Right cardiac atrium (tissue), 5 donors: ENCODE data around the gene IGFBP7. TPM values are rescaled to one million over a fixed set of nuclear protein-coding genes. Genes with fewer than 3 reads are reported as not detected.
A peak's percentile ranks its signal among the peaks of the same experiment; 100 is the strongest.

Experiments used
- ATAC-seq, 2 donors: fragments of 200-7000 bp; cut with Tn5 transposase; one replicate each; pipeline versions ENCODE4 v1.8.0 to v1.9.1; 2020; ENCODE audit warnings: moderate library complexity in 2 of 2, mild to moderate bottlenecking in 1 of 2
- DNase-seq, 3 donors: peaks; one replicate each; pipeline ENCODE4 v3.0.0-alpha.2; 2020
- H3K27ac ChIP-seq: one replicate; pipeline ENCODE4 v1.5.1; 2013; ENCODE audit warnings: mild to moderate bottlenecking, low read length, control low read depth, moderate library complexity
- H3K27me3 ChIP-seq: one replicate; pipeline ENCODE4 v1.6.1; 2013; ENCODE audit not compliant: control insufficient read depth, insufficient read depth
- H3K4me1 ChIP-seq: one replicate; pipeline ENCODE4 v1.6.1; 2013; ENCODE audit warnings: low read length; ENCODE audit not compliant: control insufficient read depth, insufficient read depth
- H3K4me3 ChIP-seq: one replicate; pipeline ENCODE4 v1.5.1; 2013; ENCODE audit warnings: low read length, control low read depth
- H3K9me3 ChIP-seq: one replicate; pipeline ENCODE4 v1.6.1; 2013; ENCODE audit warnings: low read length; ENCODE audit not compliant: control insufficient read depth
- WGBS: extraction: QIAGEN DNeasy Blood & Tissue Kit; methylation state at CpG from one replicate; pipeline ENCODE4 v1.1.7; 2013; 5-methylcytosine and 5-hydroxymethylcytosine counted together
- intact Hi-C, 4 donors: fragments of 100-400 bp; cut with DNase I; formaldehyde crosslinking; loops; one replicate each; pipeline versions ENCODE4 v1.11.0 to v1.14.0; 2022 to 2023
- long read RNA-seq, 4 donors: library from polyadenylated mRNA; unstranded; transcript quantifications; one replicate each; pipeline ENCODE4 v2.0.0, GENCODE V29; 2020 to 2021
- polyA plus RNA-seq: library from polyadenylated mRNA; stranded (reverse); fragments of 200-250 nt; gene quantifications from one replicate; pipeline ENCODE4 v1.2.3, GENCODE V29; 2013
- total RNA-seq, 4 donors: library from RNA; stranded (reverse); fragmentation: NEBNext Ultra II Directional; extraction: Animal tissue kit (Norgen Biotek cat#: 25700); gene quantifications; one replicate each; pipeline ENCODE4 v1.2.1, GENCODE V29; 2021
- donor health status: healthy with polysubstance abuse.
- donor health status: DM: no; HTN: yes; CAD: no.
- donor health status: DM: no; HTN: no; CAD: no.
- donor health status: DM: no; HTN: yes; CAD: no; lungs with severe emphysema.
- donor health status: DM: yes; HTN: yes; CAD: no.

IGFBP7 gene, protein sequence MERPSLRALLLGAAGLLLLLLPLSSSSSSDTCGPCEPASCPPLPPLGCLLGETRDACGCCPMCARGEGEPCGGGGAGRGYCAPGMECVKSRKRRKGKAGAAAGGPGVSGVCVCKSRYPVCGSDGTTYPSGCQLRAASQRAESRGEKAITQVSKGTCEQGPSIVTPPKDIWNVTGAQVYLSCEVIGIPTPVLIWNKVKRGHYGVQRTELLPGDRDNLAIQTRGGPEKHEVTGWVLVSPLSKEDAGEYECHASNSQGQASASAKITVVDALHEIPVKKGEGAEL
- total RNA-seq (100 to 1,000 TPM; 813 to 983 (median 905) TPM), polyA plus RNA-seq (809 TPM)
- long read RNA-seq, donor 1, transcript IGFBP7-201 (5 exons, 1,427 nt), result major isoform, 609 of 656 reads
- long read RNA-seq, donor 1, partial matches to known transcripts, result 39 of 656 reads
- long read RNA-seq, donor 1, other reads (novel, unspliced or antisense), result 7 of 656 reads
- long read RNA-seq, donor 2, transcript IGFBP7-201 (5 exons, 1,427 nt), result major isoform, 589 of 621 reads
- long read RNA-seq, donor 2, partial matches to known transcripts, result 11 of 621 reads
- long read RNA-seq, donor 2, other reads (novel, unspliced or antisense), result 18 of 621 reads
- long read RNA-seq, donor 3, transcript IGFBP7-201 (5 exons, 1,427 nt), result major isoform, 207 of 231 reads
- long read RNA-seq, donor 3, partial matches to known transcripts, result 7 of 231 reads
- long read RNA-seq, donor 3, other reads (novel, unspliced or antisense), result 17 of 231 reads
- long read RNA-seq, donor 4, transcript IGFBP7-201 (5 exons, 1,427 nt), result major isoform, 440 of 461 reads
- long read RNA-seq, donor 4, partial matches to known transcripts, result 11 of 461 reads
- long read RNA-seq, donor 4, other reads (novel, unspliced or antisense), result 9 of 461 reads

DNA sequence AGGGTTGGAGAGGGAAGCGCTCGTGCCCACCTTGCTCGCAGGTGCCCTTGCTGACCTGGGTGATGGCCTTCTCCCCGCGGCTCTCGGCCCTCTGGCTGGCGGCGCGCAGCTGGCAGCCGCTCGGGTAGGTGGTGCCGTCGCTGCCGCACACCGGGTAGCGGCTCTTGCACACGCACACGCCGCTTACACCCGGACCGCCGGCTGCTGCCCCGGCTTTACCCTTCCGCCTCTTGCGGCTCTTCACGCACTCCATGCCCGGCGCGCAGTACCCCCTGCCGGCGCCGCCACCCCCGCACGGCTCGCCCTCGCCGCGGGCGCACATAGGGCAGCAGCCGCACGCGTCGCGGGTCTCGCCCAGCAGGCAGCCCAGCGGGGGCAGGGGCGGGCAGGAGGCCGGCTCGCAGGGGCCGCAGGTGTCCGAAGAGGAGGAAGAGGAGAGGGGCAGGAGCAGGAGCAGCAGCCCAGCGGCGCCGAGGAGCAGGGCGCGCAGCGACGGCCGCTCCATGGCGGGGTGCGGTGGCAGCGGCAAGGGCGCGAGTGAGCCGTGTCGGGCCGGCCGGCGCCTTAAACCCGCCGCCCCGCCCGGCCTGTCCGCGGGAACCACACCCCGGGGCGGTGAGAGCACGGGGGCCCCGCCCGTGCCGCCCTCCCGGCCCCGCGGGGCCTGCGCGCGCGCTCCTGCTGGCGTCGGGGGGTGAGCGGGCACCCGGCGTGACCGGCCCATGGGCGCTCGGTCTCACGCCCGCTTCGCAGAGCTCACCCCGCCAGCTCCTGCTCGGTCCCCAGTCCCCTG, at the start of gene IGFBP7:
Gene IGFBP7 (minus strand): TSS at position 539 of the 793 bp plus-strand sequence. CDS start 34 bp downstream, at position 505.
- Histone ChIP-seq H3K4me3 (peak within 1 kb of the TSS; percentile 82), H3K9me3 (no peaks in the 10 kb centered on the region), H3K4me1 (no peaks in the 10 kb centered on the region), H3K27ac (peak within 1 kb of the TSS; percentile 91), H3K27me3 (no peaks in the 10 kb centered on the region)
- DNase-seq (peak; percentile 74 to 90 (median 90)), ATAC-seq (peak; percentile 91 to 94)
- WGBS, result under 1% methylated on average over 101 of the region's 101 CpGs
- intact Hi-C loops, result loop anchor here (5.0 to 10.0 kb wide), 2 partner anchors 65 to 68 kb away; no protein-coding TSS in a partner anchor

DNA sequence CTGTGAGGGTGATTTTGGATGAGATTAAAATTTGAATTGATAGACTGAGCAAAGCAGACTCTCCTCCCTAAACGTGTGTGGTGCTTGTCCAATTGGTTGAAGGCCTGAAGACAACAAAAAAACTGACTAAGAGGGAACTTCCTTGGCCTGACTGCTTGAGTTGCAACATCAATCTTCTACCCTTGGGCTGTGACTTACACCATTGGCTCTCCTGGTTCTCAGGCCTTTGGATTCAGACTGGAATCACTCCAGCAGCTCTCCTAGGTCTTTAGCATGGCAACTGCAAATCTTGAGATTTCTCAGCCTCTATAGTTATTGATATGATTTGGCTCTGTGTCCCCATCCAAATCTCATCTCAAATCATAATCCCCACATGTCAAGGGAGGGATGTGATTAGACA, 49.7 kb upstream of the IGFBP7 start:
- intact Hi-C loops, result loop anchor here in 3 of 4 donors (5.0 to 10.0 kb wide), 4 partner anchors 115 to 255 kb away; no protein-coding TSS in a partner anchor
- no peak for DNase-seq
- 88% methylated on average over 1 of the region's 1 CpG for WGBS
- H3K27me3 ChIP-seq, result no peaks in the 10 kb centered on the region
- no peak overlapping the region for H3K4me3 ChIP-seq
- no peak for ATAC-seq
- H3K27ac ChIP-seq, result no peak overlapping the region
- H3K4me1 ChIP-seq, result no peaks in the 10 kb centered on the region
- no peaks in the 10 kb centered on the region for H3K9me3 ChIP-seq

DNA sequence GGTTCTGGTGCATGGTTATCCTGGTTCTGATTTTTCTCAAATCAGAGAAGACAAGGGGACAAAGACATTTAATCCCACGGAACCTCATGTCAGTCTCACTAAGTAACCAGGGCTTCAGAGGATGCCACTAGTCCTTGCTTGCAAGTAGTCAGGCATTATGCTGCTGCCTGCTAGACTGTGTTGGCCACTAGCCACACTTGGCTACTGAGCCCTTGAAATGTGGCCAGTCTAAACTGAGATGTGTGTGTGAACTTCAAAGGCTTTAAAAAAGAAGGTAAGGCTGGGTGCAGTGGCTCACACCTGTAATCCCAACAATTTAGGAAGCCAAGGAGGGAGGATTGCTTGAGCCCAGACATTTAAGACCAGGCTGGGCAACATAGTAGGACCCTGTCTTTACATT, 48.6 kb upstream of the IGFBP7 start:
- WGBS, result 97% methylated on average over 1 of the region's 1 CpG
- Histone ChIP-seq H3K27ac (no peak overlapping the region), H3K4me3 (no peak overlapping the region), H3K4me1 (no peaks in the 10 kb centered on the region), H3K9me3 (no peaks in the 10 kb centered on the region), H3K27me3 (no peaks in the 10 kb centered on the region)
- ATAC-seq (no peak), DNase-seq (no peak)
- intact Hi-C loops, result loop anchor here in 1 of 4 donors (5.0 kb wide), 1 partner anchor 116 kb away; no protein-coding TSS in a partner anchor

DNA sequence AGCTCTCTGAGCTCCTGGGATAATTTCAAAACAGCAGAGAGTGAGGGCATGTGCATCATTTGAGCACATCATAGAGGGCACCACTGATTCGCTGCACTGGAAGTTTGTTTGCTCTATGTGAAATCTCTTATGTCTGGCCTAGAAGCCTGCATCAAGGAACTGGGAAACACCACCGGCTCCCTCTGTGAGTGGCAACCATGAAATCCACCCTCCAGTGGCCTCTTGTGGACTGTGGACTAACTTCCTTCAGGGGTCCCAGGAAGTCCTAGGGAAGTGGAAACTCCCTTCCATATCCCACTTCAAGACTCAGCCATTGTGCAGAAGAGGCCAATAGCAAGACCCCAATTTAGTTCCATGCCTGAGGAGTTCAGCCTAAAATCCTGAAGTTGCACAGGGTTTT, 48.0 kb upstream of the IGFBP7 start:
- no peak overlapping the region for H3K27ac ChIP-seq
- DNase-seq, result no peak
- WGBS, result 73% methylated on average over 2 of the region's 2 CpGs
- ATAC-seq, result peak in 1 of 2 donors; percentile 34
- H3K27me3 ChIP-seq, result no peaks in the 10 kb centered on the region
- no peak overlapping the region for H3K4me3 ChIP-seq
- no peaks in the 10 kb centered on the region for H3K9me3 ChIP-seq
- H3K4me1 ChIP-seq, result no peaks in the 10 kb centered on the region
- intact Hi-C loops, result loop anchor here in 1 of 4 donors (5.0 kb wide), 1 partner anchor 116 kb away; no protein-coding TSS in a partner anchor

DNA sequence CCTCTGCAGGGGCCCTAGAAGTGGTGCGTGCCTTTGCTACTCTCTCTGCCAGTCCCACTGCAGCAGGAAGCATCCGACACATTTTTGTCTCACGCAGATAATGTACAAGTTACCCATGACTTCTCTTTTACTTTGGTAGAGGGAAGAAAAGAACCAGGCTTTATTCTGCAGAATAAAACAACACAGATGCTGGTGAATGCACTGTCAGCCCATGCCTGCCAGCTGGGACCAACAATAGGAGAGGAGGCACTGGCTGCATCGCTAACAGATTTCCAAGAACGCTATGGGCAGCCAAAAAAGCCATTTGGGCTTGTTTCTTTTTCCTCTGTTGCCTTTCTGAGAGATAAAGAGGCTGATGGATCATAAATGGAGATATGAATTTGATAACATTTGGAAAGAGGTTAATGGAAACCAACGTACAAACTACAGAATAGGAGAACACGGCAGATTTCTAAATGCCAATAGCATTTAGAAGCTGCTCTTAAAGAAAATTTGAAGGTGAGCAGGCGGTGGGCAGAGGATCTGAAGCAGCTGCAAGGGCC, 47.5 kb upstream of the IGFBP7 start:
- intact Hi-C loops, result loop anchor here in 1 of 4 donors (5.0 kb wide), 1 partner anchor 115 kb away; no protein-coding TSS in a partner anchor
- WGBS, result 78% methylated on average over 8 of the region's 8 CpGs

DNA sequence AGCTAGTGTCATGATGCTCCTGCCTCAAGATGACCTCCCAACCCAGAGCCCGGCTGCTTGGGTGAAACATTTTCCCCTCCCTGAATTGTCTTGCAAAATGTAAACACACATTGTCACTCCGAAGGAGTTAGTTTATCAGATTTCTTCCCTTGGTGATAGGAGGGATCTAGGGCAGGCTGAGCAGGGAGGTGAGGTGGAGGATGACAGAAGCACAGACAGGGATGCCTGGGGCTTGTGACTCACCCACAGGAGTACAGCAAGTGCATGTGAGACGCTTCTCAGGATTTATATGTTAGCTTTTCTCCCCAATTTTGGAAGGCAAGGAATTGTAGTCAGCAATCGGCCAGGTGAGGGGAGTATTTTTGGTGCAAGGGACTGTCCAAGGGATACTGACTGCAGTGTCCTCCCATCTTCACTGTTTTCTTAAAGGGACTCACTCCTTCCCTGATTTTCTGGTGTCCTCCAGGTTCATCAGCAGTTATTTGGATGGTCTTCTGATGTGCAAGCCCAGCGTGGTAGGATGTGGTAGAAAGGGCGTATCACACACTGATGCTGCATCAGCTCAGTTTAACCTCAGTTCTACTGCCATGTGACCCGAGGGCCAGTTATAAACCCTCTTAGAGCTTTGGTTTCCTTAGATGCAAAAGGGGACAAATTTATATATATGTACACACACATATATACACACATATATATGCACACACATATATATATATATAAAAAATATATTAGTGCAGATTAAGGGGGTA, 46.2 kb upstream of the IGFBP7 start:
- Histone ChIP-seq H3K4me1 (no peaks in the 10 kb centered on the region), H3K27ac (no peak overlapping the region), H3K4me3 (no peak overlapping the region), H3K9me3 (no peaks in the 10 kb centered on the region), H3K27me3 (no peaks in the 10 kb centered on the region)
- 87% methylated on average over 7 of the region's 7 CpGs for WGBS
- ATAC-seq (no peak), DNase-seq (no peak)
- intact Hi-C loops, result loop anchor here in 1 of 4 donors (5.0 kb wide), 1 partner anchor 114 kb away; no protein-coding TSS in a partner anchor

More for the DNA sequence above, 47.5 kb upstream of the IGFBP7 start:
- H3K9me3 ChIP-seq, result no peaks in the 10 kb centered on the region
- no peak for DNase-seq
- no peaks in the 10 kb centered on the region for H3K4me1 ChIP-seq
- H3K27me3 ChIP-seq, result no peaks in the 10 kb centered on the region
- no peak for ATAC-seq
- no peak overlapping the region for H3K27ac ChIP-seq
- no peak overlapping the region for H3K4me3 ChIP-seq

DNA sequence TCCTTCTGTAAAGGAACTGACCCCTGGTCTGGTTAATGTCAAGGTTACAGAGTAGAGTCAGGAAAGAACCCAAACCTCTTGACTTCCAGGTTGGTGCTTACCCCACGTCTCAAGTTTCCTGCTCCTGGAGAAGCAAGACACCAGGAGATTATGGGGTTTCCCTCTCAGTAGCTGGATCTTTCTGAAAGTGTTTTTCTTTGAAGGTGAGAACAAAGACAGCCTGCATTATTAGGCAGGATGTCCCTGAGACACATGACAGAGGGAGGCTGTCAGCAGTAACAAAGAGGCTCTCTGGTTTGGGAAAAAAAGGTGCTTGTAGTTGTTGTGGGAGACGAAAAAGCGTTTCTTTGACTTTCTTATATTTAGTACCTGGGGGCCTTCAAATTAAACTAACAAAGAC, 44.7 kb upstream of the IGFBP7 start:
- WGBS, result 79% methylated on average over 3 of the region's 3 CpGs
- no peaks in the 10 kb centered on the region for H3K9me3 ChIP-seq
- H3K4me1 ChIP-seq, result no peaks in the 10 kb centered on the region
- H3K27ac ChIP-seq, result no peak overlapping the region
- H3K27me3 ChIP-seq, result no peaks in the 10 kb centered on the region
- intact Hi-C loops, result loop anchor here in 1 of 4 donors (5.0 kb wide), 1 partner anchor 113 kb away; no protein-coding TSS in a partner anchor
- DNase-seq (no peak), ATAC-seq (no peak)
- no peak overlapping the region for H3K4me3 ChIP-seq

DNA sequence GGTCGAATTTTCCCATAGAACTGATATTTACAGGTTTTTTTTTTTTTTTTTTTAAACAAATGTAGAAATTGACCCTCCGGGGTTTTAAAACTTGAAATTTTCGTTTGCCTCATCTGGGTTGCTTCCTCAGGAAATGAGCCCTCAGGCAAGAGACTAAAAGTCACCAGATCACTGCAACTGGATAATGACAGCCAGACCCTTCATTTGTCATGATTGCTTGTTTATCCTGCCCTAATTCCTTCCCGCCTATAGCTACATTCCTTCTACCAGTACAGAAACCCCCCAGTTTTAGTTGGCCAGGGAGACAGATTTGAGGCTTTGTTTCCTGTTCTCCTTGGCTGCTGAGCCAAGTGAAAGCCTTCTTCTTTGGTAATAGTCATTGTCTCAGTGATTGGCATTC, 44.0 kb upstream of the IGFBP7 start:
- intact Hi-C loops, result no loop called here
- ATAC-seq, result no peak
- WGBS, result 46% methylated on average over 4 of the region's 4 CpGs
- no peaks in the 10 kb centered on the region for H3K4me1 ChIP-seq
- DNase-seq, result no peak
- H3K4me3 ChIP-seq, result no peak overlapping the region
- no peak overlapping the region for H3K27ac ChIP-seq
- no peaks in the 10 kb centered on the region for H3K27me3 ChIP-seq
- no peaks in the 10 kb centered on the region for H3K9me3 ChIP-seq

DNA sequence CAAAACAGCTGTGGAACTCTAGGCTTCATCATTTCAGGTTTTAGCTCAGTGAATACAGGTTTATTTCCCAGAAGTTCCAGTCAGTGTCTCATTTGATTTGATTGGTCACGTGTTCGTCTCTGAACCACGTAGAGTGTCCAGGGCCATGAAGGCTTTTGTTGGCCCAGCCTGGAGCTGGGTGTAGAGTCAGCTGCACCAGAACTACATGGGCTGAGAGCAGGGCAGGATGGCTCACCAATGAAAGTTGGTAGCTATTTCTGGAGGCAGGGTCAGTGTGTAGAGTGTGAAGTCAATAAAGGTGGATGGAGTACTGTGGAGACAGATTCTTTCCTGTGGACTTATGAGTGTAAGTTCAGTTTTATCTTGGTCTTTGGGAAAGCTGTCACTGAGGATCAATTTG, 43.0 kb upstream of the IGFBP7 start:
- Histone ChIP-seq H3K27ac (no peak overlapping the region), H3K4me3 (no peak overlapping the region), H3K4me1 (no peaks in the 10 kb centered on the region), H3K27me3 (no peaks in the 10 kb centered on the region), H3K9me3 (no peaks in the 10 kb centered on the region)
- 85% methylated on average over 3 of the region's 3 CpGs for whole genome bisulfite sequencing
- peak in 1 of 2 donors; percentile 22 for ATAC-seq
- no peak for DNase-seq
- intact Hi-C loops, result no loop called here
